ENCODE data around the gene RBMS1. TPM values are rescaled to one million over a fixed set of nuclear protein-coding genes. Genes with fewer than 3 reads are reported as not detected.

The RBMS1 gene
- total RNA-seq, 3 donors from 2014 or later (not counting 1 experiment from before 2014, with no cell fraction given), result 111 to 167 (median 132) TPM

DNA sequence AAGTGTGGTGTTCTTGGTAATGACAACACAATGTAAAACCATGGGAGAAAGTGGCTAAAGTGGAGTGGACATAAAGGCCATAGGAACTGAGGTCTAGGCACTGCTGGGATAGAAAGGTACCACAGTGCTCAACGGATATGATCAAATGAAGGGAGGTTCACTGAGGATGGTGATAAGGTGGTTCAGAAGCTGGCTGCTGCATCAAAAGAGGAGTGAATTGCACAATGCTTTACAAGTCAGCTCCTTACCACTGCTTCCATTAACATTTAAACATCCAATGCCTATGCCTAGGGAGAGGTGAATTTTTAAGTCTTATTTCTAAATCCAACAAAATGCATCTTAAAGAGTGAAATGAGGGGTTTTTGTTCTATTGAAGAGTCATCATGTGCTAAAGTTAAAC is 193.4 kb downstream of the RBMS1 start:
- TF ChIP-seq, protein P1, sequence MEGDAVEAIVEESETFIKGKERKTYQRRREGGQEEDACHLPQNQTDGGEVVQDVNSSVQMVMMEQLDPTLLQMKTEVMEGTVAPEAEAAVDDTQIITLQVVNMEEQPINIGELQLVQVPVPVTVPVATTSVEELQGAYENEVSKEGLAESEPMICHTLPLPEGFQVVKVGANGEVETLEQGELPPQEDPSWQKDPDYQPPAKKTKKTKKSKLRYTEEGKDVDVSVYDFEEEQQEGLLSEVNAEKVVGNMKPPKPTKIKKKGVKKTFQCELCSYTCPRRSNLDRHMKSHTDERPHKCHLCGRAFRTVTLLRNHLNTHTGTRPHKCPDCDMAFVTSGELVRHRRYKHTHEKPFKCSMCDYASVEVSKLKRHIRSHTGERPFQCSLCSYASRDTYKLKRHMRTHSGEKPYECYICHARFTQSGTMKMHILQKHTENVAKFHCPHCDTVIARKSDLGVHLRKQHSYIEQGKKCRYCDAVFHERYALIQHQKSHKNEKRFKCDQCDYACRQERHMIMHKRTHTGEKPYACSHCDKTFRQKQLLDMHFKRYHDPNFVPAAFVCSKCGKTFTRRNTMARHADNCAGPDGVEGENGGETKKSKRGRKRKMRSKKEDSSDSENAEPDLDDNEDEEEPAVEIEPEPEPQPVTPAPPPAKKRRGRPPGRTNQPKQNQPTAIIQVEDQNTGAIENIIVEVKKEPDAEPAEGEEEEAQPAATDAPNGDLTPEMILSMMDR (IDR thresholded peaks at IDR 0.05), result no peak
- Histone ChIP-seq H3K4me1 (ENCODE audit: control insufficient read depth, insufficient read depth, low read length) (no peaks in the 10 kb centered on the region), H3K36me3 (ENCODE audit: control insufficient read depth, insufficient read depth, low read length) (peaks cover 63% of the 10 kb centered on the region), H3K4me3 (ENCODE audit: low read length) (no peak overlapping the region), H3K27ac (ENCODE audit: low read length) (no peak overlapping the region), H3K9me3 (ENCODE audit: control insufficient read depth, insufficient read depth, low read length) (no peaks in the 10 kb centered on the region), H3K27me3 (ENCODE audit: control insufficient read depth, insufficient read depth, low read length) (no peaks in the 10 kb centered on the region)
- intact Hi-C loops (cut with micrococcal nuclease), result no loop called here
- ATAC-seq (no peak), DNase-seq (no peak)
- peaks cover 29% of the 10 kb centered on the region for H3K36me3 Mint-ChIP-seq
- peak overlapping the region in 1 of 2 donors; percentile 81 for H3K27ac Mint-ChIP-seq
- no peaks in the 10 kb centered on the region for H3K9me3 Mint-ChIP-seq
- WGBS (ENCODE audit: insufficient coverage), result 100% methylated on average over 1 of the region's 1 CpG
- H3K4me3 Mint-ChIP-seq, result no peak overlapping the region
- H3K27me3 Mint-ChIP-seq (ENCODE audit: low read depth in 2 of 2), result no peaks in the 10 kb centered on the region
- peaks cover 63 to 67% of the 10 kb centered on the region in 2 donors for H3K4me1 Mint-ChIP-seq

DNA sequence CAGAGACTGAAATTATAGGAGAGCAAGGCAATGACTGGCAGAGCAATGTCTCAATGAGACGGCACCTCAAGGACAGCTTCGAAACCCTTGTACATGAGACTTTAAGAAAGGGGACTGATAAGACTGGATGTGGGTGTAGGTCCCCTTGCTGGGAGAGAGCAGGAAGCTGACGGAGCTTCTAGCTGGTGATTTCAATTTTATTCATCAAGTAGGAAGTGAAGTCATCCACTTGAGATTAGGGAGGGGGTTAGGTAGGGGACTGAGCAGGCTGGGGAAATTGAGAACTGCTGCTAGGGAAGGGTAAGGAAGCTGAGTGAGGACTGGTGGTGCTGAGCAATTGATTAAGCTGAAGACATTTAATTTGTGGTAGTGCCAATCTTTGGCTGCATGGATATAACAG is 194.1 kb downstream of the RBMS1 start:
- no peak overlapping the region for H3K4me3 Mint-ChIP-seq
- ATAC-seq, result no peak

DNA sequence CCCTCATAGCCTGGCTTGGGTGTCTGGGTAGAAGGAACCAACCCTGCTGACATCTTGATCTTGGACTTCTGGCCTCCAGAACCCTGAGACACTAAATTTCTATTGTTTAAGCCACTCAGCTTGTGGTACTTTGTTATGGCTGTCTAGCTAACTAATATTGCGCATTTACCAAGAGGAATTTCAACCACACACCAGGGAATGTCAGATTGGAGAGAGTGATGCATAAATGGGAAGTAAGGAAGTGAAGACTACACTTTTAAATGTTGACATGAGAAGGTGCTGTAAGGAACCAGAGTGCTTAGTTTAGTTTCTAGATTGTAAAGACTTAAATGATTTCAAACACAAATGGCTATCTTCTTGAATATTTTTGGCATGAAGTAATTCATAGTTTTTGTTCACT is 194.6 kb downstream of the RBMS1 start:
- H3K4me1 Mint-ChIP-seq, result peaks cover 66 to 72% of the 10 kb centered on the region in 2 donors
- WGBS (ENCODE audit: insufficient coverage), result 100% methylated on average over 1 of the region's 1 CpG

More for the DNA sequence above, 194.1 kb downstream of the RBMS1 start:
- no peak overlapping the region for H3K4me3 ChIP-seq (ENCODE audit: low read length)
- no peak overlapping the region for H3K27ac ChIP-seq (ENCODE audit: low read length)
- H3K4me1 Mint-ChIP-seq, result peaks cover 69% of the 10 kb centered on the region in 2 donors
- no peaks in the 10 kb centered on the region for H3K27me3 Mint-ChIP-seq (ENCODE audit: low read depth in 2 of 2)
- peak overlapping the region in 1 of 2 donors; percentile 81 for H3K27ac Mint-ChIP-seq
- TF ChIP-seq, protein P1 (IDR thresholded peaks at IDR 0.05), result no peak
- H3K36me3 ChIP-seq (ENCODE audit: control insufficient read depth, insufficient read depth, low read length), result peaks cover 63% of the 10 kb centered on the region
- no peaks in the 10 kb centered on the region for H3K9me3 Mint-ChIP-seq
- H3K9me3 ChIP-seq (ENCODE audit: control insufficient read depth, insufficient read depth, low read length), result no peaks in the 10 kb centered on the region
- no peaks in the 10 kb centered on the region for H3K4me1 ChIP-seq (ENCODE audit: control insufficient read depth, insufficient read depth, low read length)
- peaks cover 29% of the 10 kb centered on the region for H3K36me3 Mint-ChIP-seq
- intact Hi-C loops (cut with micrococcal nuclease), result no loop called here
- H3K27me3 ChIP-seq (ENCODE audit: control insufficient read depth, insufficient read depth, low read length), result no peaks in the 10 kb centered on the region
- 86% methylated on average over 3 of the region's 3 CpGs for WGBS (ENCODE audit: insufficient coverage)
- no peak for DNase-seq

More for the DNA sequence above, 194.6 kb downstream of the RBMS1 start:
- Mint-ChIP-seq H3K9me3 (no peaks in the 10 kb centered on the region), H3K27ac (peak overlapping the region in 1 of 2 donors; percentile 81), H3K36me3 (peaks cover 29% of the 10 kb centered on the region), H3K4me3 (no peak overlapping the region), H3K27me3 (ENCODE audit: low read depth in 2 of 2) (no peaks in the 10 kb centered on the region)
- H3K27ac ChIP-seq (ENCODE audit: low read length), result no peak overlapping the region
- H3K4me3 ChIP-seq (ENCODE audit: low read length), result no peak overlapping the region
- DNase-seq (no peak), ATAC-seq (no peak)
- peaks cover 63% of the 10 kb centered on the region for H3K36me3 ChIP-seq (ENCODE audit: control insufficient read depth, insufficient read depth, low read length)
- H3K27me3 ChIP-seq (ENCODE audit: control insufficient read depth, insufficient read depth, low read length), result no peaks in the 10 kb centered on the region
- no peaks in the 10 kb centered on the region for H3K9me3 ChIP-seq (ENCODE audit: control insufficient read depth, insufficient read depth, low read length)
- H3K4me1 ChIP-seq (ENCODE audit: control insufficient read depth, insufficient read depth, low read length), result no peaks in the 10 kb centered on the region
- intact Hi-C loops (cut with micrococcal nuclease), result no loop called here
- TF ChIP-seq, protein P1 (IDR thresholded peaks at IDR 0.05), result no peak
